Activated T-cell treated with anti-CD3 and anti-CD28 coated beads for 1 hour (primary cell): ENCODE results near the gene INTS13.
"Not testable (repeated sequence)": the region's sequence is repeated elsewhere in the genome, so short reads cannot be mapped to it uniquely, and the experiment has no call there.

ENCODE experiments used
- DNase-seq: peaks from one replicate; pipeline ENCODE4 v3.0.0-alpha.2; 2020; ENCODE audit warnings: low read depth

INTS13 gene

GRCh38 chr12:26869908-26870459 is 67.8 kb downstream of the INTS13 start:
- DNase-seq, result no peak

GRCh38 chr12:26869104-26869494 is 68.7 kb downstream of the INTS13 start:
- DNase-seq, result no peak

- DNase-seq, result no peak
Observed at GRCh38 chr12:26868447-26869103, 69.2 kb downstream of the INTS13 start.

- DNase-seq, result no peak
Observed at GRCh38 chr12:26867080-26867479, 70.7 kb downstream of the INTS13 start.

- DNase-seq, result no peak
Observed at GRCh38 chr12:26863515-26863914, 74.3 kb downstream of the INTS13 start.

GRCh38 chr12:26862787-26863186 is 75.0 kb downstream of the INTS13 start:
- not testable (repeated sequence) for DNase-seq

GRCh38 chr12:26861690-26862089 is 76.1 kb downstream of the INTS13 start:
- DNase-seq, result no peak

GRCh38 chr12:26857465-26858176 is 80.2 kb downstream of the INTS13 start:
- DNase-seq, result no peak

- DNase-seq, result no peak
Observed at GRCh38 chr12:26855337-26855736, 82.4 kb downstream of the INTS13 start.
